Natural killer cell (primary cell): ENCODE data around the gene NOP9. TPM values are rescaled to one million over a fixed set of nuclear protein-coding genes. Genes with fewer than 3 reads are reported as not detected.

ENCODE experiments used
- ATAC-seq, 3 donors: fragments of 150-1000 bp in 2 of 3; fragments of 200-7000 bp in 1 of 3; cut with Tn5 transposase; 1 replicate in 1 of 3; 2 replicates in 2 of 3; pipeline ENCODE4 v1.10.0; 2021; ENCODE audit warnings: mild to moderate bottlenecking in 2 of 3, moderate library complexity in 2 of 3
- DNase-seq, 2 donors: peaks; one replicate each; pipeline versions ENCODE4 v3.0.0 to v3.0.0-alpha.2; 2013 to 2021; ENCODE audit warnings: mixed read lengths in 1 of 2
- H3K27ac ChIP-seq: one replicate; pipeline ENCODE4 v1.5.1; 2013; ENCODE audit warnings: mild to moderate bottlenecking, low read length
- H3K27me3 ChIP-seq: one replicate; pipeline ENCODE4 v1.6.1; 2013; ENCODE audit warnings: low read length; ENCODE audit not compliant: control insufficient read depth, insufficient read depth
- H3K36me3 ChIP-seq: one replicate; pipeline ENCODE4 v1.6.1; 2013; ENCODE audit warnings: low read length; ENCODE audit not compliant: control insufficient read depth, insufficient read depth
- H3K4me1 ChIP-seq: one replicate; pipeline ENCODE4 v1.6.1; 2013; ENCODE audit warnings: low read length; ENCODE audit not compliant: control insufficient read depth, insufficient read depth
- H3K4me3 ChIP-seq: one replicate; pipeline ENCODE4 v1.5.1; 2013; ENCODE audit warnings: low read length
- H3K9me3 ChIP-seq: one replicate; pipeline ENCODE4 v1.6.1; 2013; ENCODE audit warnings: low read length; ENCODE audit not compliant: control insufficient read depth, insufficient read depth
- H3K27ac Mint-ChIP-seq, 2 donors: one replicate each; pipeline ENCODE4 v1.8.0; 2022; ENCODE audit warnings: mild to moderate bottlenecking in 2 of 2, mixed read lengths in 2 of 2, moderate library complexity in 1 of 2
- H3K27me3 Mint-ChIP-seq, 2 donors: one replicate each; pipeline ENCODE4 v1.8.0; 2022; ENCODE audit warnings: low read depth in 2 of 2, mixed read lengths in 2 of 2
- H3K36me3 Mint-ChIP-seq: one replicate; pipeline ENCODE4 v1.8.0; 2022; ENCODE audit warnings: mixed read lengths
- H3K4me1 Mint-ChIP-seq, 2 donors: one replicate each; pipeline ENCODE4 v1.8.0; 2022; ENCODE audit warnings: mixed read lengths in 2 of 2
- H3K4me3 Mint-ChIP-seq: one replicate; pipeline ENCODE4 v1.8.0; 2022; ENCODE audit warnings: mild to moderate bottlenecking, moderate library complexity, mixed read lengths
- H3K9me3 Mint-ChIP-seq, 2 donors: one replicate each; pipeline ENCODE4 v1.8.0; 2022; ENCODE audit warnings: mixed read lengths in 2 of 2
- CTCF ChIP-seq: fragments of 200-600 bp; IDR thresholded peaks from one replicate; pipeline ENCODE4 v1.8.0; 2022; ENCODE audit warnings: antibody characterized with exemption
- WGBS: methylation state at CpG from one replicate; pipeline ENCODE4 v1.1.7; 2013; ENCODE audit warnings: missing lambda C conversion rate; ENCODE audit not compliant: insufficient coverage; 5-methylcytosine and 5-hydroxymethylcytosine counted together
- intact Hi-C: fragments of 100-400 bp; cut with micrococcal nuclease; formaldehyde crosslinking; loops from one replicate; pipeline ENCODE4 v1.14.2; 2022
- total RNA-seq, 4 donors: library from RNA; stranded (reverse); fragments of 120-200 nt in 1 of 4; gene quantifications; one replicate each; pipeline versions ENCODE4 v1.2.3 to v1.2.4, GENCODE V29; 2013 to 2022

NOP9 gene
- total RNA-seq, 3 donors from 2014 or later (not counting 1 experiment from before 2014, with no cell fraction given), result 34.9 to 47.8 (median 39.2) TPM

GRCh38 chr14:24280797-24281460 is 18.7 kb upstream of the NOP9 start:
- TF ChIP-seq CTCF, result no peak
- H3K36me3 Mint-ChIP-seq, result no peaks in the 10 kb centered on the region
- intact Hi-C loops, result no loop called here
- H3K4me1 Mint-ChIP-seq, result peaks cover 18 to 24% of the 10 kb centered on the region in 2 donors
- Histone ChIP-seq H3K27me3 (no peaks in the 10 kb centered on the region), H3K9me3 (no peaks in the 10 kb centered on the region), H3K4me1 (peaks cover 29% of the 10 kb centered on the region), H3K36me3 (no peaks in the 10 kb centered on the region), H3K4me3 (no peak overlapping the region), H3K27ac (no peak overlapping the region)
- peak overlapping the region in 1 of 2 donors; percentile 41 for H3K27ac Mint-ChIP-seq
- 98% methylated on average over 6 of the region's 6 CpGs for WGBS
- no peak overlapping the region for H3K4me3 Mint-ChIP-seq
- no peak for ATAC-seq
- DNase-seq, result no peak
- H3K9me3 Mint-ChIP-seq, result no peaks in the 10 kb centered on the region
- no peaks in the 10 kb centered on the region for H3K27me3 Mint-ChIP-seq

GRCh38 chr14:24281636-24282035 is 18.0 kb upstream of the NOP9 start:
- DNase-seq (no peak), ATAC-seq (no peak)
- Histone ChIP-seq H3K9me3 (no peaks in the 10 kb centered on the region), H3K27me3 (no peaks in the 10 kb centered on the region), H3K4me3 (no peak overlapping the region), H3K36me3 (no peaks in the 10 kb centered on the region), H3K27ac (no peak overlapping the region), H3K4me1 (peaks cover 29% of the 10 kb centered on the region)
- Mint-ChIP-seq H3K36me3 (no peaks in the 10 kb centered on the region), H3K27me3 (no peaks in the 10 kb centered on the region), H3K4me3 (no peak overlapping the region), H3K4me1 (peaks cover 18 to 24% of the 10 kb centered on the region in 2 donors), H3K9me3 (no peaks in the 10 kb centered on the region), H3K27ac (no peak overlapping the region)
- WGBS, result 97% methylated on average over 7 of the region's 7 CpGs
- intact Hi-C loops, result no loop called here
- TF ChIP-seq CTCF, result no peak

- 87% methylated on average over 3 of the region's 3 CpGs for WGBS
- H3K4me3 Mint-ChIP-seq, result no peak overlapping the region
- Histone ChIP-seq H3K36me3 (no peaks in the 10 kb centered on the region), H3K27me3 (no peaks in the 10 kb centered on the region), H3K27ac (no peak overlapping the region), H3K9me3 (no peaks in the 10 kb centered on the region), H3K4me3 (no peak overlapping the region), H3K4me1 (peaks cover 22% of the 10 kb centered on the region)
- H3K27ac Mint-ChIP-seq, result no peak overlapping the region
- H3K27me3 Mint-ChIP-seq, result no peaks in the 10 kb centered on the region
- H3K4me1 Mint-ChIP-seq, result peaks cover 18 to 24% of the 10 kb centered on the region in 2 donors
- ATAC-seq, result no peak
- intact Hi-C loops, result no loop called here
- DNase-seq, result no peak
- H3K36me3 Mint-ChIP-seq, result no peaks in the 10 kb centered on the region
- no peaks in the 10 kb centered on the region for H3K9me3 Mint-ChIP-seq
- TF ChIP-seq CTCF, result no peak
These were observed 16.9 kb upstream of the NOP9 start for GRCh38 chr14:24282736-24283135.
